Measurements from ENCODE around the gene HEY2. TPM values are rescaled to one million over a fixed set of nuclear protein-coding genes. Genes with fewer than 3 reads are reported as not detected.

The HEY2 gene
- total RNA-seq, 1 donor from 2014 or later: 82.7 TPM

GRCh38 chr6:125738276-125738675, 11.2 kb upstream of the HEY2 start:
- no peaks in the 10 kb centered on the region for H3K9me3 Mint-ChIP-seq (ENCODE audit: unreplicated experiment)
- H3K27ac Mint-ChIP-seq (ENCODE audit: unreplicated experiment): no peak overlapping the region

GRCh38 chr6:125739364-125739763, 10.1 kb upstream of the HEY2 start:
- Mint-ChIP-seq H3K9me3 (ENCODE audit: unreplicated experiment) (no peaks in the 10 kb centered on the region), H3K27ac (ENCODE audit: unreplicated experiment) (no peak overlapping the region), H3K4me3 (ENCODE audit: unreplicated experiment) (no peak overlapping the region), H3K4me1 (ENCODE audit: unreplicated experiment) (peaks cover 17% of the 10 kb centered on the region), H3K36me3 (ENCODE audit: low read depth, unreplicated experiment) (no peaks in the 10 kb centered on the region), H3K27me3 (ENCODE audit: unreplicated experiment) (no peaks in the 10 kb centered on the region)
- TF ChIP-seq, protein P1, sequence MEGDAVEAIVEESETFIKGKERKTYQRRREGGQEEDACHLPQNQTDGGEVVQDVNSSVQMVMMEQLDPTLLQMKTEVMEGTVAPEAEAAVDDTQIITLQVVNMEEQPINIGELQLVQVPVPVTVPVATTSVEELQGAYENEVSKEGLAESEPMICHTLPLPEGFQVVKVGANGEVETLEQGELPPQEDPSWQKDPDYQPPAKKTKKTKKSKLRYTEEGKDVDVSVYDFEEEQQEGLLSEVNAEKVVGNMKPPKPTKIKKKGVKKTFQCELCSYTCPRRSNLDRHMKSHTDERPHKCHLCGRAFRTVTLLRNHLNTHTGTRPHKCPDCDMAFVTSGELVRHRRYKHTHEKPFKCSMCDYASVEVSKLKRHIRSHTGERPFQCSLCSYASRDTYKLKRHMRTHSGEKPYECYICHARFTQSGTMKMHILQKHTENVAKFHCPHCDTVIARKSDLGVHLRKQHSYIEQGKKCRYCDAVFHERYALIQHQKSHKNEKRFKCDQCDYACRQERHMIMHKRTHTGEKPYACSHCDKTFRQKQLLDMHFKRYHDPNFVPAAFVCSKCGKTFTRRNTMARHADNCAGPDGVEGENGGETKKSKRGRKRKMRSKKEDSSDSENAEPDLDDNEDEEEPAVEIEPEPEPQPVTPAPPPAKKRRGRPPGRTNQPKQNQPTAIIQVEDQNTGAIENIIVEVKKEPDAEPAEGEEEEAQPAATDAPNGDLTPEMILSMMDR (IDR thresholded peaks at IDR 0.05; ENCODE audit: unreplicated experiment): no peak
- no peak for DNase-seq (ENCODE audit: low spot score)

More at GRCh38 chr6:125738276-125738675, 11.2 kb upstream of the HEY2 start:
- no peak for DNase-seq (ENCODE audit: low spot score)
- Mint-ChIP-seq H3K27me3 (ENCODE audit: unreplicated experiment) (no peaks in the 10 kb centered on the region), H3K36me3 (ENCODE audit: low read depth, unreplicated experiment) (no peaks in the 10 kb centered on the region), H3K4me3 (ENCODE audit: unreplicated experiment) (no peak overlapping the region), H3K4me1 (ENCODE audit: unreplicated experiment) (peaks cover 12% of the 10 kb centered on the region)
- TF ChIP-seq, protein P1 (IDR thresholded peaks at IDR 0.05; ENCODE audit: unreplicated experiment): no peak

DNA sequence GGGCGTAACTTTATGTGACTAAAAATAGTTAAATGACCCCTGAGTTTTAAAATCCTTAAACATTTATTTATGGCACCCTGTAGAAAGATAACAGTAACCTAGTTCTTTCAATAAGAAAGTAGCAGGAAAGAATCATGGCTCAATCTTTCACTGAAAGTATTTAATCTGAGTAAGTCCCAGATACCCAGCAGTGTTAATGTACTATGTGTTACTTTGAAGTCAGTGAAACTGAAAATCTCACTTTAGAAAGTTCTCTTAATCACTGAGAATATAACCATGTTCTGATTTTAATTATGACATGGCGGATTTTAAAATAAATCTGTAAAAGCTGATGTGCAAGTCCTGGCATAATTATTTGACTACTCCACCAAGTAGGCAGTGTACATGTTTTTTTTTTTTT, 8.1 kb upstream of the HEY2 start:
- no peaks in the 10 kb centered on the region for H3K9me3 Mint-ChIP-seq (ENCODE audit: unreplicated experiment)
- H3K36me3 Mint-ChIP-seq (ENCODE audit: low read depth, unreplicated experiment): no peaks in the 10 kb centered on the region
- H3K4me3 Mint-ChIP-seq (ENCODE audit: unreplicated experiment): no peak overlapping the region
- H3K27me3 Mint-ChIP-seq (ENCODE audit: unreplicated experiment): no peaks in the 10 kb centered on the region
- no peak overlapping the region for H3K27ac Mint-ChIP-seq (ENCODE audit: unreplicated experiment)
- TF ChIP-seq, protein P1 (IDR thresholded peaks at IDR 0.05; ENCODE audit: unreplicated experiment): no peak
- DNase-seq (ENCODE audit: low spot score): no peak
- peaks cover 32% of the 10 kb centered on the region for H3K4me1 Mint-ChIP-seq (ENCODE audit: unreplicated experiment)

DNA sequence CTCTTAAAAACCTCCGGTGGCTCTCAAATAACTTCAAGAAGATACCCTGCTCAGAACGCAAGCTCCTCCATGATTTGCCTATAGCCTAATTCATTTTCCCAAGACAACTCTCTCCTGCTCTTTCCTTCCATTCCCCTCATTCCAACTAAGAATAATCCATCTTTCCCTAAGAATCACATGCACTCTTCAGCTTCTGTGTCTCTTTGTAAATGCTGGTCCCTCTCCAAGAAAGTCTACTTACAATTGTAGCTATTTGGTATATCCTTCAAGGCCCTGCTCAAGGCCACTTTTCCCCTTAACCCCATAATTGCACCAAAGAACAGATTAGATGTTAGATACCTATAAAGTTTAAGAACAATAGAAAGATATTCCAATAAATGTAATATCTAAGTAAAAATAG, 7.4 kb upstream of the HEY2 start:
- TF ChIP-seq, protein P1 (IDR thresholded peaks at IDR 0.05; ENCODE audit: unreplicated experiment): no peak
- H3K4me3 Mint-ChIP-seq (ENCODE audit: unreplicated experiment): no peak overlapping the region
- H3K9me3 Mint-ChIP-seq (ENCODE audit: unreplicated experiment): no peaks in the 10 kb centered on the region
- no peaks in the 10 kb centered on the region for H3K36me3 Mint-ChIP-seq (ENCODE audit: low read depth, unreplicated experiment)
- H3K27ac Mint-ChIP-seq (ENCODE audit: unreplicated experiment): peak overlapping the region; percentile 10
- H3K4me1 Mint-ChIP-seq (ENCODE audit: unreplicated experiment): peaks cover 38% of the 10 kb centered on the region
- no peaks in the 10 kb centered on the region for H3K27me3 Mint-ChIP-seq (ENCODE audit: unreplicated experiment)
- no peak for DNase-seq (ENCODE audit: low spot score)

GRCh38 chr6:125742464-125743120, 6.8 kb upstream of the HEY2 start:
- Mint-ChIP-seq H3K4me3 (ENCODE audit: unreplicated experiment) (no peak overlapping the region), H3K27me3 (ENCODE audit: unreplicated experiment) (no peaks in the 10 kb centered on the region), H3K4me1 (ENCODE audit: unreplicated experiment) (peaks cover 38% of the 10 kb centered on the region), H3K27ac (ENCODE audit: unreplicated experiment) (no peak overlapping the region), H3K9me3 (ENCODE audit: unreplicated experiment) (no peaks in the 10 kb centered on the region), H3K36me3 (ENCODE audit: low read depth, unreplicated experiment) (no peaks in the 10 kb centered on the region)
- TF ChIP-seq, protein P1 (IDR thresholded peaks at IDR 0.05; ENCODE audit: unreplicated experiment): no peak
- no peak for DNase-seq (ENCODE audit: low spot score)

Measured in endothelial cell (in vitro differentiated cells).